Activated T-helper 1 cell treated with anti-CD3 and anti-CD28 coated beads, Interleukin-12 subunit alpha, Interleukin-12 subunit beta, Interleukin-2, Interleukin-4 antibody, amounts not matched to agents 30 ng/mL and 10 ng/mL and 1 ng/mL, durations not matched to agents 14 hours and 24 hours and 36 hours (primary cell): Measurements from ENCODE around the gene SOX21. TPM values are rescaled to one million over a fixed set of nuclear protein-coding genes. Genes with fewer than 3 reads are reported as not detected.
"Not testable (repeated sequence)": the region's sequence is repeated elsewhere in the genome, so short reads cannot be mapped to it uniquely, and the experiment has no call there.

Experiments used
- DNase-seq: peaks from one replicate; pipeline ENCODE4 v3.0.0; 2021; ENCODE audit warnings: low spot score
- H3K27ac Mint-ChIP-seq: one replicate; pipeline ENCODE4 v1.8.0; 2021; ENCODE audit warnings: mild to moderate bottlenecking, mixed read lengths
- H3K27me3 Mint-ChIP-seq: one replicate; pipeline ENCODE4 v1.8.0; 2022; ENCODE audit warnings: mild to moderate bottlenecking, moderate library complexity, mixed read lengths; ENCODE audit not compliant: insufficient read depth
- H3K36me3 Mint-ChIP-seq: one replicate; pipeline ENCODE4 v1.8.0; 2021; ENCODE audit warnings: low read depth, mixed read lengths
- H3K4me1 Mint-ChIP-seq: one replicate; pipeline ENCODE4 v1.8.0; 2021; ENCODE audit warnings: low read depth, mixed read lengths
- H3K4me3 Mint-ChIP-seq: one replicate; pipeline ENCODE4 v1.8.0; 2021; ENCODE audit warnings: mild to moderate bottlenecking, moderate library complexity, mixed read lengths
- H3K9me3 Mint-ChIP-seq: one replicate; pipeline ENCODE4 v1.8.0; 2021; ENCODE audit warnings: mixed read lengths
- intact Hi-C: fragments of 100-400 bp; cut with micrococcal nuclease; formaldehyde crosslinking; loops from one replicate; pipeline ENCODE4 v1.15.1; 2024
- total RNA-seq: library from RNA; stranded (reverse); gene quantifications from 2 replicates; pipeline ENCODE4 v1.2.3, GENCODE V29; 2022

Gene SOX21
- not detected in 2 replicates for total RNA-seq

GRCh38 chr13:94712287-94712811 lies at the start of gene SOX21:
Gene SOX21 (minus strand): TSS chr13:94712545. CDS start chr13:94712049, 496 bp downstream.
- DNase-seq: no peak
- intact Hi-C loops: loop anchor here (1.0 to 10.0 kb wide), 3 partner anchors 10 to 152 kb away; no protein-coding TSS in a partner anchor
- H3K27ac Mint-ChIP-seq: peak within 1 kb of the TSS; percentile 61
- peaks cover 10% of the 10 kb centered on the region for H3K4me1 Mint-ChIP-seq
- no peaks in the 10 kb centered on the region for H3K9me3 Mint-ChIP-seq
- peaks cover 4% of the 10 kb centered on the region for H3K36me3 Mint-ChIP-seq
- peak within 1 kb of the TSS; percentile 59 for H3K4me3 Mint-ChIP-seq
- H3K27me3 Mint-ChIP-seq: peaks cover 75% of the 10 kb centered on the region

GRCh38 chr13:94761407-94761806 lies 49.1 kb upstream of the SOX21 start:
- Mint-ChIP-seq H3K27ac (no peak overlapping the region), H3K4me1 (no peaks in the 10 kb centered on the region)
- intact Hi-C loops: no loop called here

DNA sequence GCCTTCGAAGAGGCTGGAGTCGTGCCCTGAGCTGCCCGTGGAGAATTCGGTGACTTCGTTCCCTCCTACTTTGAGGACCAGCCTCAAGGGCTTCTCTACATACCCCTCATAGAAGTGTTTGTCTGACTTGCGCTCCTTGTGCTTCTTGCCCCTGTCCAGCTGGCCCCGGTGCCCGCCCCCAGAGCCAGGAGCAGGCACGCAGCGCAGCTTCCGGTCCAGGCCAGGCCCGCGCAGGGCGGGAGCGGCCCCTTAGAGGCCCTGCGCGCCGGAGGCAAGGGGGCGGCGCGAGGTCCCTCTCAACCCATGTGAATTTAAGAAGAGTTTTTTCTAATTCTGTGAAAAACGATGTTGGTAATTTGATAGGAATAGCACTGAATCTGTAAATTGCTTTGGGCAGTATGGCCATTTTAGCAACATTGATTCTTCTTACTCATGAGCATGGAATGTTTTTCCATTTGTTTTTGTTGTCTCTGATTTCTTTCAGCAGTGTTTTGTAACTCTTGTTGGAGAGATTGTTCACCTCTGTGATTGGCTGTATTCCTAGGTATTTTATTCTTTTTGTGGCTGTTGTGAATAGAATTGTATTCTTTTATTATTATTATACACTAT lies 46.9 kb upstream of the SOX21 start:
- H3K27ac Mint-ChIP-seq: no peak overlapping the region
- H3K4me1 Mint-ChIP-seq: no peaks in the 10 kb centered on the region
- intact Hi-C loops: no loop called here
- H3K4me3 Mint-ChIP-seq: no peak overlapping the region
- H3K36me3 Mint-ChIP-seq: no peaks in the 10 kb centered on the region
- DNase-seq: no peak
- H3K9me3 Mint-ChIP-seq: no peaks in the 10 kb centered on the region
- peaks cover 22% of the 10 kb centered on the region for H3K27me3 Mint-ChIP-seq

More at GRCh38 chr13:94761407-94761806, 49.1 kb upstream of the SOX21 start:
- Mint-ChIP-seq H3K27me3 (peaks cover 16% of the 10 kb centered on the region), H3K4me3 (no peak overlapping the region), H3K9me3 (no peaks in the 10 kb centered on the region), H3K36me3 (no peaks in the 10 kb centered on the region)
- DNase-seq: no peak

GRCh38 chr13:94758436-94758960 lies 46.2 kb upstream of the SOX21 start:
- Mint-ChIP-seq H3K9me3 (no peaks in the 10 kb centered on the region), H3K27ac (no peak overlapping the region), H3K4me1 (no peaks in the 10 kb centered on the region), H3K27me3 (peaks cover 23% of the 10 kb centered on the region), H3K36me3 (no peaks in the 10 kb centered on the region), H3K4me3 (no peak overlapping the region)
- intact Hi-C loops: no loop called here
- no peak for DNase-seq

GRCh38 chr13:94753327-94753726 lies 41.0 kb upstream of the SOX21 start:
- DNase-seq: no peak
- no peaks in the 10 kb centered on the region for H3K9me3 Mint-ChIP-seq
- no peaks in the 10 kb centered on the region for H3K36me3 Mint-ChIP-seq
- intact Hi-C loops: no loop called here
- peaks cover 14% of the 10 kb centered on the region for H3K27me3 Mint-ChIP-seq
- H3K4me1 Mint-ChIP-seq: no peaks in the 10 kb centered on the region
- no peak overlapping the region for H3K27ac Mint-ChIP-seq
- no peak overlapping the region for H3K4me3 Mint-ChIP-seq

GRCh38 chr13:94749162-94749561 lies 36.8 kb upstream of the SOX21 start:
- Mint-ChIP-seq H3K27ac (no peak overlapping the region), H3K4me3 (no peak overlapping the region), H3K9me3 (no peaks in the 10 kb centered on the region), H3K4me1 (no peaks in the 10 kb centered on the region), H3K36me3 (peaks cover 1% of the 10 kb centered on the region), H3K27me3 (peaks cover 10% of the 10 kb centered on the region)
- intact Hi-C loops: no loop called here
- DNase-seq: no peak

GRCh38 chr13:94739235-94739634 lies 26.9 kb upstream of the SOX21 start:
- no peaks in the 10 kb centered on the region for H3K36me3 Mint-ChIP-seq
- H3K9me3 Mint-ChIP-seq: no peaks in the 10 kb centered on the region
- no peak overlapping the region for H3K4me3 Mint-ChIP-seq
- no peak for DNase-seq
- no peak overlapping the region for H3K27ac Mint-ChIP-seq
- H3K4me1 Mint-ChIP-seq: no peaks in the 10 kb centered on the region
- intact Hi-C loops: no loop called here
- peaks cover 4% of the 10 kb centered on the region for H3K27me3 Mint-ChIP-seq

- intact Hi-C loops: no loop called here
- H3K36me3 Mint-ChIP-seq: no peaks in the 10 kb centered on the region
These were observed 18.7 kb upstream of the SOX21 start for GRCh38 chr13:94731028-94731427.

GRCh38 chr13:94729941-94730340 lies 17.6 kb upstream of the SOX21 start:
- H3K4me3 Mint-ChIP-seq, intact Hi-C loops, H3K27me3 Mint-ChIP-seq, DNase-seq, H3K4me1 Mint-ChIP-seq, H3K27ac Mint-ChIP-seq, H3K36me3 Mint-ChIP-seq: not testable (repeated sequence)
- peaks cover 11% of the 10 kb centered on the region for H3K9me3 Mint-ChIP-seq

More at GRCh38 chr13:94731028-94731427, 18.7 kb upstream of the SOX21 start:
- Mint-ChIP-seq H3K4me3 (no peak overlapping the region), H3K9me3 (peaks cover 7% of the 10 kb centered on the region), H3K27me3 (no peaks in the 10 kb centered on the region), H3K27ac (no peak overlapping the region), H3K4me1 (no peaks in the 10 kb centered on the region)
- DNase-seq: no peak

GRCh38 chr13:94726425-94726824 lies 14.1 kb upstream of the SOX21 start:
- Mint-ChIP-seq H3K27me3 (peaks cover 2% of the 10 kb centered on the region), H3K36me3 (no peaks in the 10 kb centered on the region), H3K27ac (no peak overlapping the region), H3K9me3 (peaks cover 9% of the 10 kb centered on the region), H3K4me1 (no peaks in the 10 kb centered on the region), H3K4me3 (no peak overlapping the region)
- intact Hi-C loops: no loop called here
- DNase-seq: no peak

DNA sequence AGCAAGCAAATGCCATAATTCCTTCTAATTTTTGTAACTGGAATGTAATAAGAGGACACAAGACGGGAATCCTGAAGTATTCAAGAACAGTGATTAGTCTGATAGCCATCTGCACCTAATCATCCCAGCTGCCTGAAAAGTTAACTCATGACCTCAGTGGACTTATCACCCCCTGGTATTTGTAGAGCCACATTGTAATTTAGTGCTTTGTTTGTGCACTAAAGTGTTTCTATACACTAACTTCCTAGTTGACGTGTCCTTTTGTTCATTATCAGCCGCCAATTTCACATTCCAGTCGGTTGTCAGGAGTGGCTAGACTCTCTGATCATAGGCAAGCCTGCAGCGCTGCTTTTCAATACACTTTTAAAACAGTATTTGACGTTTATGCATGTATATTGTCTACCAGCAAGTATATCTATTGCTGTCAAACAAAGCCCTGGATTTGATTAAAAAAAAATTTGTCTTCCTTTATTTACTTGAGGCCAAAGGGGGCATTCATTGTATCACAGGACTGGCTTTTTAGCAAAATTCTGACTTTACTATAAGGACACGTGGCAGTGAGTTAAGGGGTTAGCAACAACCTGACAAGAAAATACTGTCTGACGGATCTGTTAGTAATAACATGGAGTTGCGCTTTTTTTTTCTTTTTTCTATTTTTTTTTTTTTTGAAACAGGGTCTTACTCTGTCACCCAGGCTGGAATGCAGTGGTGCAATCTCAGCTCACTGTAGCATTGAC lies 10.4 kb upstream of the SOX21 start:
- intact Hi-C loops: no loop called here
- Mint-ChIP-seq H3K4me1 (no peaks in the 10 kb centered on the region), H3K4me3 (no peak overlapping the region), H3K27me3 (peaks cover 6% of the 10 kb centered on the region), H3K27ac (no peak overlapping the region), H3K36me3 (no peaks in the 10 kb centered on the region), H3K9me3 (peaks cover 4% of the 10 kb centered on the region)
- no peak for DNase-seq

GRCh38 chr13:94718697-94719096 lies 6.4 kb upstream of the SOX21 start:
- not testable (repeated sequence) for H3K9me3 Mint-ChIP-seq, H3K4me3 Mint-ChIP-seq, DNase-seq, H3K4me1 Mint-ChIP-seq, H3K36me3 Mint-ChIP-seq, H3K27ac Mint-ChIP-seq
- intact Hi-C loops: loop anchor here (10.0 kb wide), 1 partner anchor 146 kb away; no protein-coding TSS in a partner anchor
- peaks cover 46% of the 10 kb centered on the region for H3K27me3 Mint-ChIP-seq

- intact Hi-C loops: loop anchor here (2.0 to 10.0 kb wide), 2 partner anchors 147 to 687 kb away; no protein-coding TSS in a partner anchor
- no peaks in the 10 kb centered on the region for H3K4me1 Mint-ChIP-seq
- no peak overlapping the region for H3K27ac Mint-ChIP-seq
- DNase-seq: no peak
- H3K9me3 Mint-ChIP-seq: no peaks in the 10 kb centered on the region
- no peak overlapping the region for H3K4me3 Mint-ChIP-seq
- H3K27me3 Mint-ChIP-seq: peaks cover 49% of the 10 kb centered on the region
- no peaks in the 10 kb centered on the region for H3K36me3 Mint-ChIP-seq
These were observed 5.6 kb upstream of the SOX21 start for GRCh38 chr13:94717916-94718315.
